Activated naive CD4-positive, alpha-beta T cell treated with anti-CD3 and anti-CD28 coated beads, Interleukin-2, amount 50 U/mL, for 24 hours (primary cell): Measurements from ENCODE around the gene ING2.

ENCODE experiments used
- H3K27ac Mint-ChIP-seq: one replicate; pipeline ENCODE4 v1.8.0; 2021; ENCODE audit warnings: mild to moderate bottlenecking, mixed read lengths
- H3K27me3 Mint-ChIP-seq: one replicate; pipeline ENCODE4 v1.8.0; 2021; ENCODE audit warnings: mixed read lengths
- H3K36me3 Mint-ChIP-seq: one replicate; pipeline ENCODE4 v1.8.0; 2021; ENCODE audit warnings: mixed read lengths
- H3K4me1 Mint-ChIP-seq: one replicate; pipeline ENCODE4 v1.8.0; 2021; ENCODE audit warnings: mixed read lengths
- H3K4me3 Mint-ChIP-seq: one replicate; pipeline ENCODE4 v1.8.0; 2021; ENCODE audit warnings: mild to moderate bottlenecking, mixed read lengths
- H3K9me3 Mint-ChIP-seq: one replicate; pipeline ENCODE4 v1.8.0; 2021; ENCODE audit warnings: mixed read lengths

ING2 gene

GRCh38 chr4:183483997-183484396 lies 20.9 kb upstream of the ING2 start:
- H3K36me3 Mint-ChIP-seq: no peaks in the 10 kb centered on the region
- no peaks in the 10 kb centered on the region for H3K9me3 Mint-ChIP-seq
- no peak overlapping the region for H3K27ac Mint-ChIP-seq
- no peaks in the 10 kb centered on the region for H3K4me1 Mint-ChIP-seq
- H3K4me3 Mint-ChIP-seq: no peak overlapping the region
- no peaks in the 10 kb centered on the region for H3K27me3 Mint-ChIP-seq

- Mint-ChIP-seq H3K4me1 (no peaks in the 10 kb centered on the region), H3K27me3 (no peaks in the 10 kb centered on the region), H3K4me3 (no peak overlapping the region), H3K9me3 (no peaks in the 10 kb centered on the region), H3K27ac (no peak overlapping the region), H3K36me3 (peaks cover 3% of the 10 kb centered on the region)
These were observed 19.3 kb upstream of the ING2 start for GRCh38 chr4:183485411-183486160.

- Mint-ChIP-seq H3K36me3 (peaks cover 23% of the 10 kb centered on the region), H3K4me3 (no peak overlapping the region), H3K4me1 (no peaks in the 10 kb centered on the region), H3K9me3 (no peaks in the 10 kb centered on the region), H3K27me3 (no peaks in the 10 kb centered on the region), H3K27ac (no peak overlapping the region)
These were observed 12.1 kb upstream of the ING2 start for GRCh38 chr4:183492791-183493222.

- Mint-ChIP-seq H3K27me3 (no peaks in the 10 kb centered on the region), H3K9me3 (no peaks in the 10 kb centered on the region), H3K4me3 (no peak overlapping the region), H3K36me3 (peaks cover 23% of the 10 kb centered on the region), H3K4me1 (no peaks in the 10 kb centered on the region), H3K27ac (no peak overlapping the region)
These were observed 11.6 kb upstream of the ING2 start for GRCh38 chr4:183493246-183493645.

- no peaks in the 10 kb centered on the region for H3K27me3 Mint-ChIP-seq
- peaks cover 11% of the 10 kb centered on the region for H3K4me1 Mint-ChIP-seq
- no peaks in the 10 kb centered on the region for H3K9me3 Mint-ChIP-seq
These were observed 9.7 kb upstream of the ING2 start for GRCh38 chr4:183495184-183495583.

GRCh38 chr4:183499389-183499788 lies 5.5 kb upstream of the ING2 start:
- H3K27me3 Mint-ChIP-seq: no peaks in the 10 kb centered on the region
- H3K36me3 Mint-ChIP-seq: peaks cover 10% of the 10 kb centered on the region
- no peak overlapping the region for H3K27ac Mint-ChIP-seq
- H3K4me1 Mint-ChIP-seq: peaks cover 33% of the 10 kb centered on the region
- no peaks in the 10 kb centered on the region for H3K9me3 Mint-ChIP-seq
- no peak overlapping the region for H3K4me3 Mint-ChIP-seq

More at GRCh38 chr4:183495184-183495583, 9.7 kb upstream of the ING2 start:
- no peak overlapping the region for H3K27ac Mint-ChIP-seq
- H3K36me3 Mint-ChIP-seq: peaks cover 23% of the 10 kb centered on the region
- H3K4me3 Mint-ChIP-seq: no peak overlapping the region

- no peaks in the 10 kb centered on the region for H3K9me3 Mint-ChIP-seq
- no peaks in the 10 kb centered on the region for H3K27me3 Mint-ChIP-seq
- no peak overlapping the region for H3K4me3 Mint-ChIP-seq
- no peak overlapping the region for H3K27ac Mint-ChIP-seq
- H3K36me3 Mint-ChIP-seq: peaks cover 7% of the 10 kb centered on the region
- peaks cover 33% of the 10 kb centered on the region for H3K4me1 Mint-ChIP-seq
These were observed 5.1 kb upstream of the ING2 start for GRCh38 chr4:183499801-183500200.

- Mint-ChIP-seq H3K36me3 (no peaks in the 10 kb centered on the region), H3K9me3 (no peaks in the 10 kb centered on the region), H3K27me3 (no peaks in the 10 kb centered on the region), H3K27ac (peak overlapping the region; percentile 98), H3K4me1 (peaks cover 40% of the 10 kb centered on the region), H3K4me3 (peak overlapping the region; percentile 97)
These were observed 1.3 kb upstream of the ING2 start for GRCh38 chr4:183503497-183504063.

GRCh38 chr4:183504064-183504929 lies 561 bp upstream of the ING2 start:
- Mint-ChIP-seq H3K27ac (peak overlapping the region; percentile 98), H3K4me3 (peak overlapping the region; percentile 97), H3K36me3 (no peaks in the 10 kb centered on the region), H3K27me3 (no peaks in the 10 kb centered on the region), H3K4me1 (peaks cover 38% of the 10 kb centered on the region), H3K9me3 (no peaks in the 10 kb centered on the region)

- H3K36me3 Mint-ChIP-seq: peaks cover 7% of the 10 kb centered on the region
- H3K27me3 Mint-ChIP-seq: no peaks in the 10 kb centered on the region
- H3K9me3 Mint-ChIP-seq: no peaks in the 10 kb centered on the region
- peak overlapping the region; percentile 95 for H3K4me3 Mint-ChIP-seq
- peak overlapping the region; percentile 98 for H3K27ac Mint-ChIP-seq
- peaks cover 36% of the 10 kb centered on the region for H3K4me1 Mint-ChIP-seq
These were observed 942 bp downstream of the ING2 start for GRCh38 chr4:183505611-183506388.

- peaks cover 39% of the 10 kb centered on the region for H3K4me1 Mint-ChIP-seq
- no peaks in the 10 kb centered on the region for H3K27me3 Mint-ChIP-seq
- H3K4me3 Mint-ChIP-seq: peak overlapping the region; percentile 95
- peaks cover 9% of the 10 kb centered on the region for H3K36me3 Mint-ChIP-seq
- no peaks in the 10 kb centered on the region for H3K9me3 Mint-ChIP-seq
- H3K27ac Mint-ChIP-seq: peak overlapping the region; percentile 98
These were observed 1.5 kb downstream of the ING2 start for GRCh38 chr4:183506389-183506735.

GRCh38 chr4:183507925-183508696 lies 3.3 kb downstream of the ING2 start:
- Mint-ChIP-seq H3K9me3 (no peaks in the 10 kb centered on the region), H3K36me3 (peaks cover 10% of the 10 kb centered on the region), H3K4me1 (peaks cover 26% of the 10 kb centered on the region), H3K4me3 (peak overlapping the region; percentile 19), H3K27me3 (no peaks in the 10 kb centered on the region), H3K27ac (peak overlapping the region; percentile 70)

- Mint-ChIP-seq H3K36me3 (peaks cover 10% of the 10 kb centered on the region), H3K27me3 (no peaks in the 10 kb centered on the region), H3K4me3 (no peak overlapping the region), H3K4me1 (peaks cover 21% of the 10 kb centered on the region), H3K9me3 (no peaks in the 10 kb centered on the region), H3K27ac (no peak overlapping the region)
These were observed 4.0 kb downstream of the ING2 start for GRCh38 chr4:183508697-183509335.

- Mint-ChIP-seq H3K27me3 (no peaks in the 10 kb centered on the region), H3K4me1 (peaks cover 10% of the 10 kb centered on the region), H3K9me3 (no peaks in the 10 kb centered on the region), H3K36me3 (peaks cover 6% of the 10 kb centered on the region), H3K27ac (no peak overlapping the region), H3K4me3 (no peak overlapping the region)
These were observed 10.6 kb downstream of the ING2 start for GRCh38 chr4:183515411-183515810.
